ENCODE results near the gene ZNF479.
"Not testable (repeated sequence)": the region's sequence is repeated elsewhere in the genome, so short reads cannot be mapped to it uniquely, and the experiment has no call there.

DNA sequence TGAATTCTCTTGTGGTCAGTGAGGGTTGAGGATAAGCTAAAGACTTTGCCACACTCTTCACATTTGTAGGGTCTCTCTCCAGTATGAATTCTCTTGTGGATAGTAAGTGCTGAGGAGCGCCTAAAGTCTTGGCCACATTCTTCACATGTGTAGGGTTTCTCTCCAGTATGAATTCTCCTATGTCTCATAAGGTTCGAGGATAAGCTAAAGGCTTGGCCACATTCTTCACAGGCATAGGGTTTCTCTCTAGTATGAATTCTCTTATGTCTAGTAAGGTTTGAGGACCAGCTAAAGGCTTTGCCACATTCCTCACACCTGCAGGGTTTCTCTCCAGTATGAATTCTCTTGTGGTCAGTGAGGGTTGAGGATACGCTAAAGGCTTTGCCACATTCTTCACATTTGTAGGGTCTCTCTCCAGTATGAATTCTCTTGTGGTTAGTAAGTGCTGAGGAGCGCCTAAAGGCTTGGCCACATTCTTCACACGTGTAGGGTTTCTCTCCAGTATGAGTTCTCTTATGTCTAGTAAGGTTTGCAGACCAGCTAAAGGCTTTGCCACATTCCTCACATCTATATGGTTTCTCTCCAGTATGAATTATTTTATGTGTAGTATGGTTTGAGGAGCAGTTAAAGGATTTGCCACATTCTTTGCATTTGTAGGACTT lies 12.0 kb downstream of the ZNF479 start:
- TF ChIP-seq, protein P1, sequence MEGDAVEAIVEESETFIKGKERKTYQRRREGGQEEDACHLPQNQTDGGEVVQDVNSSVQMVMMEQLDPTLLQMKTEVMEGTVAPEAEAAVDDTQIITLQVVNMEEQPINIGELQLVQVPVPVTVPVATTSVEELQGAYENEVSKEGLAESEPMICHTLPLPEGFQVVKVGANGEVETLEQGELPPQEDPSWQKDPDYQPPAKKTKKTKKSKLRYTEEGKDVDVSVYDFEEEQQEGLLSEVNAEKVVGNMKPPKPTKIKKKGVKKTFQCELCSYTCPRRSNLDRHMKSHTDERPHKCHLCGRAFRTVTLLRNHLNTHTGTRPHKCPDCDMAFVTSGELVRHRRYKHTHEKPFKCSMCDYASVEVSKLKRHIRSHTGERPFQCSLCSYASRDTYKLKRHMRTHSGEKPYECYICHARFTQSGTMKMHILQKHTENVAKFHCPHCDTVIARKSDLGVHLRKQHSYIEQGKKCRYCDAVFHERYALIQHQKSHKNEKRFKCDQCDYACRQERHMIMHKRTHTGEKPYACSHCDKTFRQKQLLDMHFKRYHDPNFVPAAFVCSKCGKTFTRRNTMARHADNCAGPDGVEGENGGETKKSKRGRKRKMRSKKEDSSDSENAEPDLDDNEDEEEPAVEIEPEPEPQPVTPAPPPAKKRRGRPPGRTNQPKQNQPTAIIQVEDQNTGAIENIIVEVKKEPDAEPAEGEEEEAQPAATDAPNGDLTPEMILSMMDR (IDR thresholded peaks at IDR 0.05): not testable (repeated sequence)
- not testable (repeated sequence) for TF ChIP-seq POLR2A (IDR thresholded peaks at IDR 0.05)

Measured in adrenal gland (tissue), 5 donors.